HG02870 (cell line): ENCODE measurements around the gene TUBB2B.

Source experiments
- ATAC-seq: cut with Tn5 transposase; IDR thresholded peaks from one replicate; pipeline ENCODE4 v1.9.1; 2021; ENCODE audit warnings: mild to moderate bottlenecking, moderate library complexity; ENCODE audit not compliant: unreplicated experiment

The TUBB2B gene

GRCh38 chr6:3227363-3228045 is at the start of gene TUBB2B:
Gene TUBB2B, minus strand, starts transcription at chr6:3227653. Its CDS starts 110 bp downstream, at chr6:3227543.
- no peak for ATAC-seq

DNA sequence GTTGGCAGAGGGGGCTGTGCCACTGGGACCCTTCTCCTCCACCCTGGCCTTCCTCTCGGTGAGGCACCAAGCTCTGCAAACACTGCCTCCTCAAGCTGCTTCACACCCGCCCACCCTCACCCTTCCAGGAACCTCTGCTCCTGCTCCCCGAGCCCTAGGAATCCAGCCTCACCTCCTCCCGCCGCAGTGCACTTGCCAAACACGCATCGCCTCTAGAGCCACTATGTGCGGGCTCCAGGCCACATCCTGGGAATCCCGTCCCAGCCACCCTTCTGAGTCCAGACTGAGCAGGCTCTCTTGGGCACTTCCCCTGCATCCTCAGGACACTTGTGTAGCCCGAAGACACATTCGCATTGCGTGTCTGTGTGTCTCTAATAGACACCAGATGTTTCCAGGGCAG is 49.8 kb upstream of the TUBB2B start:
- ATAC-seq = no peak

DNA sequence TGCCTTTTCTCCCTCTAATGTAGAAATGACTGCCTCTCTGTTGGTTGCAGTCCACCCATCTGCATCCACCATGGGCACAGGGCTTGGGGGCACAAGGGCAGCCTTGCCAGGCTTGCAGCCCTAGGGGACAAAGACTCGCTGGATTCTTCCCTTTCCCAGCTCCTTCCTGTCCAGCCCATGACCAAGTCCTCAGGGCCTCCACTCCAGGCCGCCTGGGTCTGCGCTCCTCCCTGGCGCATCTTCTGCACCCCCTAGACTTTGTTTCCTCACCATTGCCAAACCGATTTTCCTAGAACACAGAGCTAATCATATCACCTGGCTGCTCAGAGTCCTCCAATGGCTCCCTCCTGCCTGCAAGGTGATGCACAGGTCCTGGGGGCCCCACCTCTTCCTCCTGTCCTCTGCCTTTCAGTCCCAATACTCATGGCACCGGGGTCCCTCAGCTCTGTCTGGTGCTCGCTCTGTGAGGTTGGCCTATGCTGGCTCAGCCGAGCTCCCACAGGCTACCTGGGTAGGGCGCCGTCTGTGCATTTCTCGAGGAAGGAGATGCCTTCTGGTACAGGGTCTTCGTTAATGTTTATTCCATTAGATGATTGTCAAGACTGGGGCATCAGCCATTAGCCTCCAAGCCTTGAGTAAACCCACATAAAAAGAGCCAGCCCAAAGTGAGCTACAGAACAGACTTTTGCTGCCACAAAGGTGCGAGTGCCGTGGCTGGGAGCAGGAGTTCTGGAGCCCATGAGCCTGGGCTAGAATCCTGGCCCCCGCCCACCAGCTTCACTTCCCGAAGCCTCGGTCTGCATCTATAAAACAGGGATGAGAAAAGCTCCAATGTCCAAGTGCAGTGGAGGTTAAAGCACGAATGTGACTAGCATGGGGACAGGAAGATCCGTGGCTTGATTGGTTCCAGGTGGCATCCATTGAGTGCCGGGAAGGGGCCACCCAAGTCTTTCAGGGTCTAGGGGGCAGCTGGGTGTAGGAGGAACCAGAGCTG is 49.0 kb upstream of the TUBB2B start:
- ATAC-seq = no peak

DNA sequence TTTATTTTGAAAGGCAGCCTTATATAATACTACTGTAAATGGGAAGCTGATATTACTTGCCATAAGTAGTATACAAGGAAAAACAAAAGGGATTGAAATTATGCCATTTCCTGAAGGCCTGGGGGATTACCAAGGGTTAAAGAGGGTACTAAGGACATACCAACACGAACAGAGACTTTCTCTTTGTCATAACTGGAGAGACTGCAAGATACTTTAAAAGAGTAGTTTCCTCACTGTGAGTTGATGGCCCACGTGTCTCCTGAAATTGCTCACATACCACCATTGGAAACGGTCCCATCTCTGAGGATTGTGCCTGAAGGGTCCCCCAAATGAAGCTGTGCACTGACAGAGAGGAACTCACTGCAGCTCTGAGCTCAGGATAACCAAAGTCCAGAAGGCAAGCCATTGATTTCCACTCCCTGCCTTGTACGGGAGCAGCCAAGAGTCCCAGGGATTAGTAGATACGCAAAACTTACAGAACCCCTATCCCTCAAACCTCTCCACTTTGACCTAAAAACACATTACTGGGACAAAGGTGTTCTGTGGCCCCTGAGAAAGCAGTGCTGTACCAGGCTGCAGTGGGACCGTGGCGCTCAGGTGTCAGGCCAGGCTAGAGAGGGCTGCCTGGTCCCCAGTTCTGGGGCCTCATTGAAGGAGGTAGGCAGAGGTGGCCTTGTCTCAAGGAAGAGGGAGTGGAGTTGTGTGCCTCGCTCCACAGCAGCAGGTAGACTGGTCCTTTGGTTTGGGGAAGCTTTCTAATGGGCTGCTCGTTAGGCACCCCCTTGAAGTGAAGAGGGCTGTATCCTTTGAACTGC is 46.5 kb upstream of the TUBB2B start:
- ATAC-seq = no peak

- no peak for ATAC-seq
Measured at GRCh38 chr6:3272911-3273547, 45.6 kb upstream of the TUBB2B start.

- no peak for ATAC-seq
Measured at GRCh38 chr6:3271756-3272155, 44.3 kb upstream of the TUBB2B start.

GRCh38 chr6:3270258-3270657 is 42.8 kb upstream of the TUBB2B start:
- ATAC-seq = no peak

DNA sequence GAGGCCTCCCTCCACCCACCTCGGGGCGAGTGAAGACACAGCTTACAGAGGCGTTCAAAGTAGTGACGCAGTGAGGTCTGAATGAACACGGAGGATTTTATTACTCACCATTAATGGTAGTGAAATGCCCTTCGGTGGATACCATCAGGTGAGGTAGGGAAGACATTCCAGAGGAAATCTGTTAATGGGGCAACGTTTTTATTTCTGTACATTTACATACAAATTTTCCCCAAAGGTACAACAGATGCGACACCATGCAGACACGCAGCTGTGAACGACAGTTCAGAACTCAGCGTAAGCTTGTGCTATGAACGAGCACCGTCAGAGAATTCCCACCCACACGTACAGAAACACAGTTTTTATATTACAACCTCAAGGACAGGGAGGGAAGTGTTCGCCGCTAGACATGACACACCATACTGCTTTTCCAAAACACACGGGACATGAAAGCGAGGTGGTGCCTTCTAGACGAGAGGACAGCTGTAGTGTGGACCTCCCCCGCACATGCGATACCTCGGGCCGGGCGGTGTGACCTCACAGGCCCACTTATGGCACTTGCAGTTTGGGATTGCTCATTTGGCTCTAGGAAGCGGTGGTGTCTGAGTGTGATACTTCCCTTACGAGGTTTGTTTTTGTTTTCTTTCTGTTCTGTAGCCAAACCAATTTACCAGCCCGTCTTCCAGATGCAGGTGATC is 42.0 kb upstream of the TUBB2B start:
- ATAC-seq = no peak

DNA sequence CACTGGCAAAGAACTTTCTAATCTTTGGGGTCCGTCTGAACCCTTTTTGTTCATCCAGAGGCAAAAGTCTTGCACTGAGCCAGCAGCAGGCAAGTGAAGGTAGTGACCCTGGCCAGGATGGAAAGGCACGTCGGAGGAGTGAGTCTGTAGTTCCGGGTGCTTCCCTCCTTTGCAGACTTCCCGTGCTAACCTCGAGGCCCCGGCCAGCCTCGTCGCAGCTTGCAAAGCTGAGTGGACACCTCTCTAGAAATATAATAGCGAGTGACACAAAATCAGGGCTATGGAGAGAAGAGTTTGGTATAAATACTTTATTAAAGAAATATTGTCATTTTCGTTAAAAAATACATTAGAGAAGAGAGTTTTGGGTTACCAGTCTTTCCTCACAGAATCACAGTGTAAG is 41.2 kb upstream of the TUBB2B start:
- ATAC-seq = no peak

GRCh38 chr6:3267162-3267561 is 39.7 kb upstream of the TUBB2B start:
- ATAC-seq = no peak

- ATAC-seq = no peak
Measured at GRCh38 chr6:3266170-3266569, 38.7 kb upstream of the TUBB2B start.

GRCh38 chr6:3265671-3266070 is 38.2 kb upstream of the TUBB2B start:
- no peak for ATAC-seq

- no peak for ATAC-seq
Measured at GRCh38 chr6:3264356-3264755, 36.9 kb upstream of the TUBB2B start.

GRCh38 chr6:3263096-3263495 is 35.6 kb upstream of the TUBB2B start:
- no peak for ATAC-seq

GRCh38 chr6:3261921-3262320 is 34.5 kb upstream of the TUBB2B start:
- no peak for ATAC-seq

- no peak for ATAC-seq
Measured at GRCh38 chr6:3261518-3261820, 34.0 kb upstream of the TUBB2B start.

DNA sequence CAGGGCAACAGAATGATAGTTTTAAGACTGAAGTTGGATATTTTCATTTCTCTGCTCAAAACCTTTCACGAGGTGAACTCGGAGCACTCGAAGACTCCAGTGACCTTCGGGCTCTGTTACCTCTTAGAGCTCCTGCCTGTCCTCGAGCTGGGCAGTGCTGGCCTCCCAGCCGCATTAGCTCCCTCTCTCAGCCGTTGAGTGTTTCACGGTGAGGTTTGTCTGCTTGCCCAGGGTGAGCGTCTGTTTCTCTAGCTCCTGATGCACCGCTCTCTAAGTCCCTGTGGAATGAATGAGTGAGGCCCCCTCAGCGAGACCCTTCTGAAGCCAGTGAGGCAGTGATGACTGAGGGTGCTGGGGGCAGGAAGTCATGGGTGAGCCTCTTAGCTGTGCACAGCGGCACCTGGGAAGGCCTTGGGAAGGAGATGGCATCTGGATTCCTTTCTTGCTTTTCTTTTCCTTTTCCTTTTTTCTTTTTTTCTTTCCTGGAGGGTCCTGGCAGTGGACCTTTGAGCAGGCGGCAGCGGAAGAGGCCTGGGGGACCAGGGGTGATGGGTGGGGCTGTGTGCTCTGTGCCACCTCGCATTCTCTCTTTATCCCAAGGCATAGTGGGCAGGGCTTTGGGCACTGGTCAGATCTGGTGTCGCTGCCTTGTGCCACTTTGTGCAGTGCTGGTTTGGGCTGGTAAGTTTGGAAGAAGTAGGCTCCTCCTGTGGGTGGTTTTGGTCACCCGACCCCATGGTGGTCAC is 33.5 kb upstream of the TUBB2B start:
- no peak for ATAC-seq

DNA sequence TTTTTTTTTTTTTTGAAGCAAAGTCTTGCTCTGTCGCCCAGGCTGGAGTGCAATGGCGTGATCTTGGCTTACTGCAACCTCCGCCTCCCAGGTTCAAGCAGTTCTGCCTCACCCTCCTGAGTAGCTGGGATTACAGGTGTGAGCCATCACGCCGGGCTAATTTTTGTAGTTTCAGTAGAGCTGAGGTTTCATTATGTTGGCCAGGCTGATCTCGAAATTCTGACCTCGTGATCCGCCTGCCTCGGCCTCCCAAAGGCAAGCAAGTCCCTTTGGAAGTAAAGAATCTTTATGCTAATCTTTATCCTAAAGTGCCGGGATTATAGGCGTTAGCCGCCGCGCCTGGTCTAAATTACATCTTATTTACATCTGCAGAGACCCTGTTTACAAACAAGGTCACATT is 32.8 kb upstream of the TUBB2B start:
- no peak for ATAC-seq

GRCh38 chr6:3259491-3259958 is 32.1 kb upstream of the TUBB2B start:
- ATAC-seq = peak; percentile 22
